Upper lobe of right lung (tissue), 1 donor: ENCODE results near the gene CDC42SE2. TPM values are rescaled to one million over a fixed set of nuclear protein-coding genes. Genes with fewer than 3 reads are reported as not detected.
A peak's percentile ranks its signal among the peaks of the same experiment; 100 is the strongest.
"Not testable (repeated sequence)": the region's sequence is repeated elsewhere in the genome, so short reads cannot be mapped to it uniquely, and the experiment has no call there.

Experiments used
- ATAC-seq: fragments of 200-7000 bp; cut with Tn5 transposase; one replicate; pipeline ENCODE4 v1.9.1; 2020; ENCODE audit warnings: mild to moderate bottlenecking, moderate library complexity
- DNase-seq: peaks from one replicate; pipeline ENCODE4 v3.0.0-alpha.2; 2020
- H3K27ac ChIP-seq: fragments of 200-600 bp; one replicate; pipeline ENCODE4 v1.8.0; 2022
- H3K27me3 ChIP-seq: fragments of 200-600 bp; one replicate; pipeline ENCODE4 v1.8.0; 2022; ENCODE audit warnings: mild to moderate bottlenecking
- H3K36me3 ChIP-seq: fragments of 200-600 bp; one replicate; pipeline ENCODE4 v1.8.0; 2022
- H3K4me1 ChIP-seq: fragments of 200-600 bp; one replicate; pipeline ENCODE4 v1.8.0; 2022
- H3K4me3 ChIP-seq: fragments of 200-600 bp; one replicate; pipeline ENCODE4 v1.8.0; 2022; ENCODE audit warnings: mild to moderate bottlenecking
- H3K9me3 ChIP-seq: fragments of 200-600 bp; one replicate; pipeline ENCODE4 v1.8.0; 2022
- intact Hi-C: fragments of 100-400 bp; cut with DNase I; formaldehyde crosslinking; loops from one replicate; pipeline ENCODE4 v1.11.0; 2022
- total RNA-seq: library from RNA; stranded (reverse); fragmentation: NEBNext Ultra II Directional; extraction: Animal tissue kit (Norgen Biotek cat#: 25700); gene quantifications from one replicate; pipeline ENCODE4 v1.2.1, GENCODE V29; 2021
- TF ChIP-seq, protein P1 (sequence below): fragments of 200-600 bp; IDR thresholded peaks from one replicate; pipeline ENCODE4 v1.8.0; 2022; ENCODE audit warnings: antibody characterized with exemption
- donor health status: DM: no; HTN: yes; CAD: no; lungs with severe emphysema.

The CDC42SE2 gene
- total RNA-seq, 1 donor from 2014 or later = 37.0 TPM

DNA sequence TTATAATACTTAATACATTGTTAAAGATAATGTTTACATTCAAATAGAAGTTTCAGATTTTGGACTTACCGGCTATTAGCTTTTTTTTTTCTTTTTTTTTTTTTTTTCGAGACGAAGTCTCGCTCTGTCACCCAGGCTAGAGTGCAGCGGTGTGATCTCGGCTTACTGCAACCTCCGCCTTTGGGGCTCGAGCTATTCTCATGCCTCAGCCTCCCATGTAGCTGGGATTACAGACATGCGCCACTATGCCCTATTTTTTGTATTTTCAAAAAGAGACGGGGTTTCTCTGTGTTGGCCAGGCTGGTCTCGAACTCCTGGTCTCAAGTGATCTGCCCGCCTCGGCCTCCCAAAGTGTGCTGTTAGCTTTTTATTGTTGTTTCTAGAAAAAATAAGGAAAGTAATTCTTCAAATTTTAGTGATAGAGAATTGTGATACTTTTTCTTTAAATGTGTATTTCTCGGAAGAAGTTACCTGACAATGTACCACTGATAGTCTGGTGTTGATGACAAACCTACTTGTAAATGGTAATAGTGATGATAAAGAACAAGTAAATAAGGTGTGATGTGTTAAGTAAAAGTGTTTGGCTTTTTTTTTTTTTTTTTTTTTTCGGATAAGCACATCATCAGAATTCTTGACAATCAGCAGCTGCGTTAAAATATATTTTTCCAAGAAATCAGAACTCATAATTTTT lies 2.7 kb downstream of the CDC42SE2 start:
- ATAC-seq = no peak
- H3K27ac ChIP-seq = no peak overlapping the region
- H3K4me3 ChIP-seq = peak overlapping the region; percentile 92
- TF ChIP-seq, protein P1, sequence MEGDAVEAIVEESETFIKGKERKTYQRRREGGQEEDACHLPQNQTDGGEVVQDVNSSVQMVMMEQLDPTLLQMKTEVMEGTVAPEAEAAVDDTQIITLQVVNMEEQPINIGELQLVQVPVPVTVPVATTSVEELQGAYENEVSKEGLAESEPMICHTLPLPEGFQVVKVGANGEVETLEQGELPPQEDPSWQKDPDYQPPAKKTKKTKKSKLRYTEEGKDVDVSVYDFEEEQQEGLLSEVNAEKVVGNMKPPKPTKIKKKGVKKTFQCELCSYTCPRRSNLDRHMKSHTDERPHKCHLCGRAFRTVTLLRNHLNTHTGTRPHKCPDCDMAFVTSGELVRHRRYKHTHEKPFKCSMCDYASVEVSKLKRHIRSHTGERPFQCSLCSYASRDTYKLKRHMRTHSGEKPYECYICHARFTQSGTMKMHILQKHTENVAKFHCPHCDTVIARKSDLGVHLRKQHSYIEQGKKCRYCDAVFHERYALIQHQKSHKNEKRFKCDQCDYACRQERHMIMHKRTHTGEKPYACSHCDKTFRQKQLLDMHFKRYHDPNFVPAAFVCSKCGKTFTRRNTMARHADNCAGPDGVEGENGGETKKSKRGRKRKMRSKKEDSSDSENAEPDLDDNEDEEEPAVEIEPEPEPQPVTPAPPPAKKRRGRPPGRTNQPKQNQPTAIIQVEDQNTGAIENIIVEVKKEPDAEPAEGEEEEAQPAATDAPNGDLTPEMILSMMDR = no peak
- DNase-seq = no peak
- no peaks in the 10 kb centered on the region for H3K27me3 ChIP-seq
- intact Hi-C loops = no loop called here
- peaks cover 16% of the 10 kb centered on the region for H3K4me1 ChIP-seq
- no peaks in the 10 kb centered on the region for H3K36me3 ChIP-seq
- no peaks in the 10 kb centered on the region for H3K9me3 ChIP-seq

DNA sequence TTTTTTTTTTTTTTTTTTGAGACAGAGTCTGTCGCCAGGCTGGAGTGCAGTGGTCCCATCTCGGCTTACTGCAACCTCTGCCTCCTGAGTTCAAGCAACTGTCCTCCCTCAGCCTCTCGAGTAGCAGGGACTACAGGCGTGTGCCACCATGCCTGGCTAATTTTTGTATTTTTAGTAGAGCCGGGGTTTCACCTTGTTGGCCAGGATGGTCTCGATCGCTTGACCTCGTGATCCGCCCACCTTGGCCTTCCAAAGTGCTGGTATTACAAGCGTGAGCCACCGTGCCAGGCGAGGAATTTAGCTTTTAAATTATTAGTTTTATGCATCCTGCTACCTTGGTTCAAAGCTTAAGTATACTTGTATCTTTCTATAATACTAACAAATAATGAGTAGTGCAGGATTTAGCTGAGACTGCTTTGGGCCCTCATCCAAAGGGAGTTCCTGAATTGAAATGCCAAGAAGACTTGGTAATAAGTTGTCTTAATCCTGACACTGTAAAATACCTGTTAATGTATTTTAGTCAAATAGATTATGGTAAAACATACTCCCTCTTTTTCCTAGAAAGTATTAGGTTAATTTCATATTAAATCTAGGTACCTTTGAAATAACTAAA lies 5.0 kb downstream of the CDC42SE2 start:
- peaks cover 21% of the 10 kb centered on the region for H3K4me1 ChIP-seq
- intact Hi-C loops = no loop called here
- TF ChIP-seq, protein P1 = no peak
- ATAC-seq = no peak
- H3K4me3 ChIP-seq = no peak overlapping the region
- DNase-seq = no peak
- no peaks in the 10 kb centered on the region for H3K9me3 ChIP-seq
- H3K27me3 ChIP-seq = no peaks in the 10 kb centered on the region
- H3K36me3 ChIP-seq = no peaks in the 10 kb centered on the region
- no peak overlapping the region for H3K27ac ChIP-seq

DNA sequence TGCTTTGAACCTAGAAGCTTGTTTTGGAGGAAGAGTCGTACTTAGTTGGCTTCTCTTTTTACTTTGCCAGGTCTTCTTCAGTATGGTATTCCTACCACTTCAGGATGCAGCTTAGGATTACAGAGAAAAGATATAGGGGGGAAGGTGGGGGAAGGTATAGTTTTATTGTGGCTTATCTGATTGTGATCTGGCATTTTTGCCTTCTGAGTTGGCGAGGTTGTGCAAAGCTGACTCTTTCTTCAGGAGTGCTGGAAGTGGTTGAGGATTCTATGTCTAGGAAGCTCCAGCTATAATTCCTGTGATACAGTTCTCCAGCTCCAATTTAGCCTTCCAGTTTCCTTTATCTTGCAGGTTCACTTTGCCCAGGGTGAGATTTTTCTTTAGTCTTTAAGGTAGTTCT lies 7.0 kb downstream of the CDC42SE2 start:
- Histone ChIP-seq H3K9me3 (no peaks in the 10 kb centered on the region), H3K4me3 (no peak overlapping the region), H3K4me1 (peaks cover 21% of the 10 kb centered on the region), H3K27ac (no peak overlapping the region), H3K36me3 (no peaks in the 10 kb centered on the region), H3K27me3 (no peaks in the 10 kb centered on the region)
- TF ChIP-seq, protein P1 = no peak
- DNase-seq = no peak
- intact Hi-C loops = no loop called here
- no peak for ATAC-seq

DNA sequence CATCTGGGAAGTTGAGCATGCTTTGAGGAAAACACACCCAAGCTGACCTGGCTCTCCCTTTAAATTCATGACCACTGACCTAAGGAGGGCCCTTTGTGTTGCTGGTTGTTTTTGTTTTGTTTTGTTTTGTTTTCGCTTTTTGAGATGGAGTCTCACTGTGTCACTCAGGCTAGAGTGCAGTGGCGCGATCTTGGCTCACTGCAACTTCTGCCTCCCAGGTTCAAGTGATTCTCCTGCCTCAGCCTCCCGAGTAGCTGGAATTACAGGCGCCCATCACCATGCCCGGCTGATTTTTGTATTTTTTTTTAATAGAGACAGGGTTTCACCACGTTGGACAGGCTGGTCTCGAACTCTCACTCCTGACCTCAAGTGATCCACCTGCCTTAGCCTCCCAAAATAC lies 8.0 kb downstream of the CDC42SE2 start:
- peaks cover 19% of the 10 kb centered on the region for H3K4me1 ChIP-seq
- H3K27me3 ChIP-seq, H3K9me3 ChIP-seq, H3K4me3 ChIP-seq, intact Hi-C loops, H3K27ac ChIP-seq, ATAC-seq, DNase-seq, H3K36me3 ChIP-seq: not testable (repeated sequence)

DNA sequence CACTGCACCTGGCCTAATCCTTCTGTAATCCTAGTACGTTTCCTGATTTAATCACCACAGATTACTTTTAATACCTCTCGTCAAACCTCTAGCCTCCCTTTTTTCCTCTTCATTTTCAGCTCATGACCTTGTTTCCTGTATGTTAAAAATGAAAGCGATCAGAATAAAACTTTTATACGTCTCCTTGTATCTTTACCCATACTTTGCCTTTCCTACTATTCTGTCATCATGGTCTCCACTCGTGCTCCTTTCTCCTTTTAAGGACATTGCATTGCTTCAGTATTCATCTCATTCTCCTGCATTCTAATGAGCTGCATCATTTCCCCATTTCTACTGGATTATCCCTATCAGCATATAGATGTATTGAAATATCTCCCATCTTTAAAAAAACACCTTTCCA lies 8.5 kb downstream of the CDC42SE2 start:
- Histone ChIP-seq H3K4me1 (peaks cover 19% of the 10 kb centered on the region), H3K27ac (no peak overlapping the region), H3K4me3 (no peak overlapping the region), H3K27me3 (no peaks in the 10 kb centered on the region), H3K36me3 (no peaks in the 10 kb centered on the region), H3K9me3 (no peaks in the 10 kb centered on the region)
- DNase-seq (no peak), ATAC-seq (no peak)
- TF ChIP-seq, protein P1 = no peak
- intact Hi-C loops = no loop called here

DNA sequence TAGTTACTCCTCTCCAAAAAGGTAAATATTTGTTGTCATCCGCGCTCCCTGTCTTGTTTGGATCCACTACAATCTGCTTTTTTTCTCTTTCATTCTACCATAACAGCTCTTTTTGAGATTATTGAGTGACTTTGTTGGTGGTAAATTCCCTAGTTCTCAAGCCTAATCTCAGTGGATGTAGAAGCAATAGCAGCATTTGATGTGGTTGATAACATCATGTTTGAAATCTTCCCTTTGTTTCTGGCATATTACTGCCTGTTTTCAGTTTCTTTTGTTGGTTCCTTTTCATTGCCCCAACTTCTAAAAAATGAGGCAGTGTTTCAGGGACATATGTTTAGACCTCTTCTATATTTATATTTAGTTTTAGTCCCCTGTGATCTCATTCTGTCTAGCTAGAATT lies 8.9 kb downstream of the CDC42SE2 start:
- Histone ChIP-seq H3K27ac (no peak overlapping the region), H3K36me3 (no peaks in the 10 kb centered on the region), H3K9me3 (no peaks in the 10 kb centered on the region), H3K4me3 (no peak overlapping the region), H3K4me1 (peaks cover 19% of the 10 kb centered on the region), H3K27me3 (no peaks in the 10 kb centered on the region)
- TF ChIP-seq, protein P1 = no peak
- intact Hi-C loops = no loop called here
- DNase-seq = no peak
- ATAC-seq = no peak
